ENCODE measurements around the gene CARD19. TPM values are rescaled to one million over a fixed set of nuclear protein-coding genes. Genes with fewer than 3 reads are reported as not detected.

The CARD19 gene
- total RNA-seq, 4 donors from 2014 or later: 49.6 to 82.4 (median 70.9) TPM

- no peaks in the 10 kb centered on the region for H3K27me3 ChIP-seq
- H3K27ac ChIP-seq: peak overlapping the region; percentile 65 to 72 (median 68)
- H3K4me1 ChIP-seq: peaks cover 11 to 18% of the 10 kb centered on the region in 2 donors
- in situ Hi-C loops (cut with MboI; ENCODE audit: low sequenced_read_pairs in 4 of 4): loop anchor here in 1 of 4 donors (25.0 kb wide), 1 partner anchor 343 kb away; the partner anchor contains the start of genes FAM120A and FAM120AOS
- peak in 1 of 2 donors; percentile 20 for DNase-seq
- no peaks in the 10 kb centered on the region for H3K9me3 ChIP-seq
- H3K4me3 ChIP-seq: no peak overlapping the region
- intact Hi-C loops (cut with DNase I; ENCODE audit: low total_unique reads): loop anchor here (5.0 kb wide), 1 partner anchor 98 kb away; no protein-coding TSS in a partner anchor
- no peak for ATAC-seq
- TF ChIP-seq CTCF (IDR thresholded peaks at IDR 0.05 in 4 of 5, conservative IDR thresholded peaks at IDR 0.05 in 1 of 5) (no peak), POLR2A (IDR thresholded peaks at IDR 0.05) (no peak)
- H3K36me3 ChIP-seq: peaks cover 0 to 9% of the 10 kb centered on the region in 2 donors
Measured at GRCh38 chr9:93118863-93119702, 23.1 kb downstream of the CARD19 start.

GRCh38 chr9:93119703-93119952, 23.6 kb downstream of the CARD19 start:
- Histone ChIP-seq H3K4me1 (peaks cover 11 to 18% of the 10 kb centered on the region in 2 donors), H3K36me3 (peaks cover 0 to 13% of the 10 kb centered on the region in 2 donors), H3K27ac (peak overlapping the region; percentile 65 to 72 (median 68)), H3K4me3 (no peak overlapping the region), H3K27me3 (no peaks in the 10 kb centered on the region), H3K9me3 (no peaks in the 10 kb centered on the region)
- intact Hi-C loops (cut with DNase I; ENCODE audit: low total_unique reads) (loop anchor here (5.0 kb wide), 1 partner anchor 98 kb away; no protein-coding TSS in a partner anchor), in situ Hi-C loops (cut with MboI; ENCODE audit: low sequenced_read_pairs in 4 of 4) (loop anchor here in 1 of 4 donors (25.0 kb wide), 1 partner anchor 343 kb away; the partner anchor contains the start of genes FAM120A and FAM120AOS)
- no peak for TF ChIP-seq POLR2A (IDR thresholded peaks at IDR 0.05)
- no peak for TF ChIP-seq CTCF (IDR thresholded peaks at IDR 0.05 in 4 of 5, conservative IDR thresholded peaks at IDR 0.05 in 1 of 5)
- ATAC-seq (no peak), DNase-seq (no peak)

GRCh38 chr9:93119953-93120845, 24.2 kb downstream of the CARD19 start:
- TF ChIP-seq CTCF (IDR thresholded peaks at IDR 0.05 in 4 of 5, conservative IDR thresholded peaks at IDR 0.05 in 1 of 5) (peak in 4 of 5 experiments; percentile 38 to 58 (median 45)), POLR2A (IDR thresholded peaks at IDR 0.05) (peak; percentile 21 to 29)
- DNase-seq (peak; percentile 85 to 93), ATAC-seq (peak; percentile 68 to 79)
- peaks cover 11 to 18% of the 10 kb centered on the region in 2 donors for H3K4me1 ChIP-seq
- peaks cover 0 to 17% of the 10 kb centered on the region in 2 donors for H3K36me3 ChIP-seq
- H3K4me3 ChIP-seq: no peak overlapping the region
- H3K9me3 ChIP-seq: no peaks in the 10 kb centered on the region
- no peaks in the 10 kb centered on the region for H3K27me3 ChIP-seq
- in situ Hi-C loops (cut with MboI; ENCODE audit: low sequenced_read_pairs in 4 of 4): loop anchor here in 1 of 4 donors (25.0 kb wide), 1 partner anchor 342 kb away; the partner anchor contains the start of genes FAM120A and FAM120AOS
- H3K27ac ChIP-seq: peak overlapping the region; percentile 65 to 72 (median 68)
- intact Hi-C loops (cut with DNase I; ENCODE audit: low total_unique reads): loop anchor here (5.0 kb wide), 1 partner anchor 97 kb away; no protein-coding TSS in a partner anchor

GRCh38 chr9:93120846-93121315, 24.9 kb downstream of the CARD19 start:
- peak overlapping the region in 3 of 4 donors; percentile 57 to 68 (median 65) for H3K27ac ChIP-seq
- H3K4me1 ChIP-seq: peaks cover 11 to 18% of the 10 kb centered on the region in 2 donors
- H3K9me3 ChIP-seq: no peaks in the 10 kb centered on the region
- in situ Hi-C loops (cut with MboI; ENCODE audit: low sequenced_read_pairs in 4 of 4): loop anchor here in 1 of 4 donors (25.0 kb wide), 1 partner anchor 341 kb away; the partner anchor contains the start of genes FAM120A and FAM120AOS
- intact Hi-C loops (cut with DNase I; ENCODE audit: low total_unique reads): no loop called here
- TF ChIP-seq CTCF (IDR thresholded peaks at IDR 0.05 in 4 of 5, conservative IDR thresholded peaks at IDR 0.05 in 1 of 5) (no peak), POLR2A (IDR thresholded peaks at IDR 0.05) (no peak)
- H3K27me3 ChIP-seq: no peaks in the 10 kb centered on the region
- ATAC-seq (no peak), DNase-seq (peak in 1 of 2 donors; percentile 10)
- H3K36me3 ChIP-seq: peaks cover 0 to 17% of the 10 kb centered on the region in 2 donors
- no peak overlapping the region for H3K4me3 ChIP-seq

Measured in gastrocnemius medialis (tissue), 4 donors.